ENCODE results near the gene IMPDH2. TPM values are rescaled to one million over a fixed set of nuclear protein-coding genes. Genes with fewer than 3 reads are reported as not detected.
A peak's percentile ranks its signal among the peaks of the same experiment; 100 is the strongest.

The IMPDH2 gene
- total RNA-seq, 6 experiments from 2014 or later, result 195 to 228 (median 202) TPM

- Mint-ChIP-seq H3K36me3 (ENCODE audit: low read depth) (peaks cover 24% of the 10 kb centered on the region), H3K9me3 (no peaks in the 10 kb centered on the region), H3K27me3 (ENCODE audit: insufficient read depth) (peaks cover 5% of the 10 kb centered on the region), H3K27ac (peak within 1 kb of the TSS; percentile 95), H3K4me3 (peak within 1 kb of the TSS; percentile 87), H3K4me1 (ENCODE audit: low read depth) (peaks cover 31% of the 10 kb centered on the region)
- peak; percentile 4; the same call in 1 of the 2 replicates for TF ChIP-seq CTCF (IDR thresholded peaks at IDR 0.05)
- DNase-seq, result peak; percentile 50
These were observed 11.1 kb downstream of the IMPDH2 start, which contains the start of gene DALRD3 for GRCh38 chr3:49017971-49018706. Gene DALRD3 (minus strand): TSS chr3:49018580. CDS start chr3:49018564, 16 bp downstream.

GRCh38 chr3:49017229-49017970, 11.8 kb downstream of the IMPDH2 start:
- peak overlapping the region; percentile 87 for H3K4me3 Mint-ChIP-seq
- peak overlapping the region; percentile 68 for H3K27ac Mint-ChIP-seq
- H3K4me1 Mint-ChIP-seq (ENCODE audit: low read depth), result peaks cover 27% of the 10 kb centered on the region; the same call in 1 of the 2 replicates
- no peak for TF ChIP-seq CTCF (IDR thresholded peaks at IDR 0.05)
- H3K36me3 Mint-ChIP-seq (ENCODE audit: low read depth), result peaks cover 18% of the 10 kb centered on the region
- no peaks in the 10 kb centered on the region for H3K9me3 Mint-ChIP-seq
- peaks cover 5% of the 10 kb centered on the region for H3K27me3 Mint-ChIP-seq (ENCODE audit: insufficient read depth)
- no peak for DNase-seq

- DNase-seq, result no peak
- Mint-ChIP-seq H3K36me3 (ENCODE audit: low read depth) (peaks cover 23% of the 10 kb centered on the region), H3K4me3 (peak overlapping the region; percentile 15; the same call in 1 of the 2 replicates), H3K9me3 (no peaks in the 10 kb centered on the region), H3K27ac (peak overlapping the region; percentile 68; the same call in 1 of the 2 replicates), H3K4me1 (ENCODE audit: low read depth) (peaks cover 27% of the 10 kb centered on the region; the same call in 1 of the 2 replicates), H3K27me3 (ENCODE audit: insufficient read depth) (peaks cover 5% of the 10 kb centered on the region)
- no peak for TF ChIP-seq CTCF (IDR thresholded peaks at IDR 0.05)
These were observed 12.6 kb downstream of the IMPDH2 start for GRCh38 chr3:49016414-49017228.

GRCh38 chr3:49015765-49016164, 13.4 kb downstream of the IMPDH2 start:
- H3K9me3 Mint-ChIP-seq, result no peaks in the 10 kb centered on the region
- no peak for TF ChIP-seq CTCF (IDR thresholded peaks at IDR 0.05)
- H3K27me3 Mint-ChIP-seq (ENCODE audit: insufficient read depth), result peaks cover 3% of the 10 kb centered on the region; the same call in 1 of the 2 replicates
- peak overlapping the region; percentile 15; the same call in 1 of the 2 replicates for H3K4me3 Mint-ChIP-seq
- H3K36me3 Mint-ChIP-seq (ENCODE audit: low read depth), result peaks cover 23% of the 10 kb centered on the region
- H3K4me1 Mint-ChIP-seq (ENCODE audit: low read depth), result peaks cover 27% of the 10 kb centered on the region; the same call in 1 of the 2 replicates
- DNase-seq, result peak; percentile 55
- peak overlapping the region; percentile 29 for H3K27ac Mint-ChIP-seq

GRCh38 chr3:49015072-49015471, 14.1 kb downstream of the IMPDH2 start:
- Mint-ChIP-seq H3K4me1 (ENCODE audit: low read depth) (peaks cover 23% of the 10 kb centered on the region; the same call in 1 of the 2 replicates), H3K9me3 (no peaks in the 10 kb centered on the region), H3K36me3 (ENCODE audit: low read depth) (peaks cover 23% of the 10 kb centered on the region), H3K27ac (peak overlapping the region; percentile 43; the same call in 1 of the 2 replicates), H3K27me3 (ENCODE audit: insufficient read depth) (peaks cover 4% of the 10 kb centered on the region; the same call in 1 of the 2 replicates), H3K4me3 (no peak overlapping the region)
- no peak for TF ChIP-seq CTCF (IDR thresholded peaks at IDR 0.05)
- no peak for DNase-seq
